Upper lobe of left lung (tissue), 6 donors: Measurements from ENCODE around the gene TRIM37. TPM values are rescaled to one million over a fixed set of nuclear protein-coding genes. Genes with fewer than 3 reads are reported as not detected.

Source experiments
- ATAC-seq, 2 donors: fragments of 200-7000 bp; cut with Tn5 transposase; one replicate each; pipeline ENCODE4 v1.9.1; 2022; ENCODE audit warnings: mild to moderate bottlenecking in 2 of 2, moderate library complexity in 2 of 2; ENCODE audit not compliant: low FRiP score in 2 of 2
- DNase-seq, 2 donors: peaks; one replicate each; pipeline ENCODE4 v3.0.0-alpha.2; 2019 to 2020
- H3K27ac ChIP-seq, 4 donors: fragments of 200-600 bp; sonication (generic); one replicate each; pipeline ENCODE4 v1.5.1; 2016 to 2019
- H3K27me3 ChIP-seq, 4 donors: fragments of 200-600 bp; sonication (generic); one replicate each; pipeline ENCODE4 v1.5.1; 2017 to 2019
- H3K36me3 ChIP-seq, 4 donors: fragments of 200-600 bp; sonication (generic); one replicate each; pipeline ENCODE4 v1.5.1; 2016 to 2019
- H3K4me1 ChIP-seq, 4 donors: fragments of 200-600 bp; sonication (generic); one replicate each; pipeline ENCODE4 v1.5.1; 2018 to 2019
- H3K4me3 ChIP-seq, 4 donors: fragments of 200-600 bp; sonication (generic); one replicate each; pipeline ENCODE4 v1.5.1; 2017 to 2019; ENCODE audit warnings: mild to moderate bottlenecking in 2 of 4, moderate library complexity in 1 of 4
- H3K9me3 ChIP-seq, 4 donors: fragments of 200-600 bp; sonication (generic); one replicate each; pipeline ENCODE4 v1.5.1; 2018 to 2019
- CTCF ChIP-seq, 6 experiments: fragments of 450-650 bp in 4 of 6; fragments of 200-600 bp in 2 of 6; sonication (generic) in 2 of 6; IDR thresholded peaks; one replicate each; pipeline ENCODE4 v1.5.1; 2016 to 2019; ENCODE audit warnings: antibody characterized with exemption in 6 of 6
- EP300 ChIP-seq, 4 donors: sonication (generic); formaldehyde crosslinking; IDR thresholded peaks; one replicate each; pipeline ENCODE4 v1.5.1; 2017; ENCODE audit warnings: antibody characterized with exemption in 4 of 4, control low read depth in 2 of 4
- POLR2A ChIP-seq, 4 donors: fragments of 450-650 bp; IDR thresholded peaks; one replicate each; pipeline ENCODE4 v1.5.1; 2016 to 2017; ENCODE audit warnings: antibody characterized with exemption in 4 of 4, mild to moderate bottlenecking in 2 of 4
- POLR2AphosphoS5 ChIP-seq, 2 donors: sonication (generic); formaldehyde crosslinking; IDR thresholded peaks; one replicate each; pipeline ENCODE4 v1.5.1; 2017; ENCODE audit warnings: antibody characterized with exemption in 2 of 2
- WGBS, 2 donors: methylation state at CpG; one replicate each; pipeline ENCODE4 v1.1.5; 2017 to 2018; 5-methylcytosine and 5-hydroxymethylcytosine counted together
- total RNA-seq, 6 donors: library from RNA; depleted of rRNA in 4 of 6; stranded (reverse); fragments of >200 nt in 4 of 6; gene quantifications; one replicate each; pipeline versions ENCODE4 v1.1.0 to v1.2.1, GENCODE V29; 2016 to 2021
- donor health status: DM: no; HTN: no; CAD: no; lungs with moderate emphysema.
- donor health status: DM: no; HTN: yes; CAD: no; lungs with severe emphysema.

Gene TRIM37
- total RNA-seq, 6 donors from 2014 or later = 13.0 to 30.4 (median 21.5) TPM

GRCh38 chr17:59004338-59005111 lies 102.2 kb downstream of the TRIM37 start:
- H3K36me3 ChIP-seq = peaks cover 0 to 22% (median 0%) of the 10 kb centered on the region in 4 donors
- no peak overlapping the region for H3K4me3 ChIP-seq
- TF ChIP-seq POLR2AphosphoS5 (IDR thresholded peaks at IDR 0.05) (no peak), CTCF (IDR thresholded peaks at IDR 0.05) (peak; percentile 83 to 94 (median 92))
- WGBS, 2 donors = 19 to 21% methylated on average over 4 of the region's 4 CpGs
- no peaks in the 10 kb centered on the region for H3K9me3 ChIP-seq
- peaks cover 0 to 16% (median 7%) of the 10 kb centered on the region in 4 donors for H3K4me1 ChIP-seq
- peak in 1 of 2 donors; percentile 64 for DNase-seq
- H3K27me3 ChIP-seq = no peaks in the 10 kb centered on the region
- ATAC-seq = peak; percentile 79 to 87
- no peak overlapping the region for H3K27ac ChIP-seq

- peaks cover 0 to 16% (median 7%) of the 10 kb centered on the region in 4 donors for H3K4me1 ChIP-seq
- DNase-seq (no peak), ATAC-seq (no peak)
- H3K36me3 ChIP-seq = peaks cover 0 to 24% (median 0%) of the 10 kb centered on the region in 4 donors
- no peak overlapping the region for H3K4me3 ChIP-seq
- TF ChIP-seq EP300 (IDR thresholded peaks at IDR 0.05) = no peak
- TF ChIP-seq POLR2AphosphoS5 (IDR thresholded peaks at IDR 0.05) = no peak
- no peak for TF ChIP-seq CTCF (IDR thresholded peaks at IDR 0.05)
- no peak for TF ChIP-seq POLR2A (IDR thresholded peaks at IDR 0.05)
- no peaks in the 10 kb centered on the region for H3K9me3 ChIP-seq
- no peaks in the 10 kb centered on the region for H3K27me3 ChIP-seq
- H3K27ac ChIP-seq = no peak overlapping the region
- 100% methylated on average over 1 of the region's 1 CpG for WGBS, 2 donors
Measured at GRCh38 chr17:59003860-59004259, 102.8 kb downstream of the TRIM37 start.

GRCh38 chr17:59002848-59003247 lies 103.8 kb downstream of the TRIM37 start:
- TF ChIP-seq EP300 (IDR thresholded peaks at IDR 0.05) (no peak), POLR2A (IDR thresholded peaks at IDR 0.05) (no peak), POLR2AphosphoS5 (IDR thresholded peaks at IDR 0.05) (no peak), CTCF (IDR thresholded peaks at IDR 0.05) (no peak)
- peaks cover 0 to 16% (median 7%) of the 10 kb centered on the region in 4 donors for H3K4me1 ChIP-seq
- H3K4me3 ChIP-seq = no peak overlapping the region
- ATAC-seq = no peak
- peak overlapping the region in 1 of 4 donors; percentile 75 for H3K27ac ChIP-seq
- H3K27me3 ChIP-seq = no peaks in the 10 kb centered on the region
- DNase-seq = no peak
- H3K9me3 ChIP-seq = no peaks in the 10 kb centered on the region
- H3K36me3 ChIP-seq = peaks cover 0 to 30% (median 1%) of the 10 kb centered on the region in 4 donors
- 95 to 100% methylated on average over 2 of the region's 2 CpGs for WGBS, 2 donors

- Histone ChIP-seq H3K9me3 (no peaks in the 10 kb centered on the region), H3K36me3 (peaks cover 0 to 35% (median 1%) of the 10 kb centered on the region in 4 donors), H3K4me3 (no peak overlapping the region), H3K27ac (peak overlapping the region in 2 of 4 donors; percentile 73 to 75), H3K27me3 (no peaks in the 10 kb centered on the region), H3K4me1 (peaks cover 0 to 16% (median 7%) of the 10 kb centered on the region in 4 donors)
- 86 to 91% methylated on average over 3 of the region's 3 CpGs for WGBS, 2 donors
- ATAC-seq (no peak), DNase-seq (no peak)
- TF ChIP-seq POLR2AphosphoS5 (IDR thresholded peaks at IDR 0.05) = no peak
Measured at GRCh38 chr17:59002126-59002525, 104.6 kb downstream of the TRIM37 start.

GRCh38 chr17:59001158-59001814 lies 105.4 kb downstream of the TRIM37 start:
- TF ChIP-seq POLR2A (IDR thresholded peaks at IDR 0.05) (peak in 2 of 4 donors; percentile 16 to 19), POLR2AphosphoS5 (IDR thresholded peaks at IDR 0.05) (peak; percentile 49 to 54), CTCF (IDR thresholded peaks at IDR 0.05) (no peak)
- Histone ChIP-seq H3K4me1 (peaks cover 0 to 16% (median 7%) of the 10 kb centered on the region in 4 donors), H3K9me3 (no peaks in the 10 kb centered on the region), H3K36me3 (peaks cover 0 to 35% (median 1%) of the 10 kb centered on the region in 4 donors), H3K27me3 (no peaks in the 10 kb centered on the region), H3K27ac (peak overlapping the region; percentile 57 to 75 (median 68)), H3K4me3 (peak overlapping the region in 2 of 4 donors; percentile 11 to 29)
- WGBS, 2 donors = 25 to 38% methylated on average over 10 of the region's 10 CpGs
- peak; percentile 79 to 82 for ATAC-seq
- peak in 1 of 2 donors; percentile 80 for DNase-seq
